ENCODE measurements around the gene TIMM17B. TPM values are rescaled to one million over a fixed set of nuclear protein-coding genes. Genes with fewer than 3 reads are reported as not detected.
A peak's percentile ranks its signal among the peaks of the same experiment; 100 is the strongest.

The TIMM17B gene
- total RNA-seq, 4 donors from 2014 or later, result 27.1 to 58.9 (median 34.6) TPM

DNA sequence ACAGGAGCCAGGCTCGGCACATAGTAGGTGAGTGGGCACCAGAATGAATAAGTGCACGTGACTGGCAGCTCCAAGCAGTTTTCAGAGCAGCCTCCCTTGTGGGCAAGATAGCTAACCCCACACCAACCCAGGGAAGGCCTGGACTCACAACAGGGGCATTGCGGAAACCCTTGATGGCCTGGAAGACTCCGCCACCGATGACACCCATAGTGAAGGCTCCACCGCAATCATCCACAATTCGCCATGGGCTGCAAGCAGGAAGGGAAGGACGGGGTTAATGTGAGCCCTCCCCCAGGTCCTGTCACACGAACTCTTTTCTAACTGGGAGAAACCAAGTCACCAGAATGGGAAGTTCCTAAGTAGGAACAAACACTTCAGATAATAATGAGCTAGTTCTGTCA lies 957 bp downstream of the TIMM17B start:
- peaks cover 4 to 40% (median 16%) of the 10 kb centered on the region in 3 donors for H3K4me1 ChIP-seq
- TF ChIP-seq CTCF (IDR thresholded peaks at IDR 0.05), result no peak
- no peak for TF ChIP-seq POLR2A (IDR thresholded peaks at IDR 0.05)
- peaks cover 0 to 41% (median 0%) of the 10 kb centered on the region in 3 donors for H3K36me3 ChIP-seq
- H3K9me3 ChIP-seq, result no peaks in the 10 kb centered on the region
- H3K27me3 ChIP-seq, result no peaks in the 10 kb centered on the region
- peak overlapping the region; percentile 90 to 97 (median 96) for H3K27ac ChIP-seq
- 53% methylated on average over 8 of the region's 9 CpGs; no CpG with 5 or more reads in 1 of the 2 donors for WGBS, 2 donors
- H3K4me3 ChIP-seq, result peak overlapping the region; percentile 65 to 77 (median 70)
- DNase-seq, result no peak
- intact Hi-C loops (cut with DNase I), result no loop called here

DNA sequence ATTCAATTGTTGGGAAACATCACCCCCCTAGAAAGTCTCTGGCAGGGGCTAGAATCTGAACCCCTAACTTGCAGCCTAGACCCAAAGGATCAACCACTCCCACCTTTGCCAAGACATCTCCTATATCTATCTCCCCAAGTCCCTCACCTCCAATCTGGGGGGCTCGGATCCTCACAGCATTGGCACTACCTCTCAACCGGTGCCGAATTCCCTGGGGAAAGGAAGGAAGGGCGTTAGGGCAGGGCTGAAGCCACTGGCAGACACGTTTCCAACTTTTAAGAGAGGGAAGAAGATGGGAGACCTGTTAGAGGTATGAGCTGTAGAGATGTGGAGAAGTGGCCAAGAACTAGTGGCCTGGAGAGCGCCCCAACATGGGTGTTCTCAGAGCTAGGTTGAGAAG lies 2.7 kb downstream of the TIMM17B start:
- WGBS, 2 donors, result 82% methylated on average over 3 of the region's 6 CpGs; no CpG with 5 or more reads in 1 of the 2 donors
- Histone ChIP-seq H3K27ac (no peak overlapping the region), H3K9me3 (no peaks in the 10 kb centered on the region), H3K27me3 (no peaks in the 10 kb centered on the region), H3K4me3 (no peak overlapping the region), H3K4me1 (peaks cover 4 to 49% (median 16%) of the 10 kb centered on the region in 3 donors), H3K36me3 (peaks cover 0 to 29% (median 0%) of the 10 kb centered on the region in 3 donors)
- intact Hi-C loops (cut with DNase I), result no loop called here
- DNase-seq, result no peak
- TF ChIP-seq POLR2A (IDR thresholded peaks at IDR 0.05), result no peak
- TF ChIP-seq CTCF (IDR thresholded peaks at IDR 0.05), result no peak

- H3K9me3 ChIP-seq, result no peaks in the 10 kb centered on the region
- intact Hi-C loops (cut with DNase I), result no loop called here
- no peak overlapping the region for H3K27ac ChIP-seq
- no peaks in the 10 kb centered on the region for H3K27me3 ChIP-seq
- 82 to 100% methylated on average over 2 to 8 of the region's 16 CpGs for WGBS, 2 donors
- DNase-seq, result no peak
- peaks cover 0 to 29% (median 0%) of the 10 kb centered on the region in 3 donors for H3K36me3 ChIP-seq
- TF ChIP-seq POLR2A (IDR thresholded peaks at IDR 0.05) (no peak), CTCF (IDR thresholded peaks at IDR 0.05) (no peak)
- peaks cover 4 to 38% (median 7%) of the 10 kb centered on the region in 3 donors for H3K4me1 ChIP-seq
- no peak overlapping the region for H3K4me3 ChIP-seq
Observed at GRCh38 chrX:48893556-48894348, 3.8 kb downstream of the TIMM17B start.

GRCh38 chrX:48892896-48893295 lies 4.7 kb downstream of the TIMM17B start:
- peaks cover 0 to 29% (median 0%) of the 10 kb centered on the region in 3 donors for H3K36me3 ChIP-seq
- H3K4me3 ChIP-seq, result no peak overlapping the region
- 70% methylated on average over 2 of the region's 4 CpGs; no CpG with 5 or more reads in 1 of the 2 donors for WGBS, 2 donors
- H3K9me3 ChIP-seq, result no peaks in the 10 kb centered on the region
- H3K4me1 ChIP-seq, result peaks cover 4 to 32% (median 7%) of the 10 kb centered on the region in 3 donors
- TF ChIP-seq CTCF (IDR thresholded peaks at IDR 0.05) (no peak), POLR2A (IDR thresholded peaks at IDR 0.05) (no peak)
- H3K27me3 ChIP-seq, result no peaks in the 10 kb centered on the region
- no peak for DNase-seq
- intact Hi-C loops (cut with DNase I), result no loop called here
- H3K27ac ChIP-seq, result no peak overlapping the region
